K562 (cell line): ENCODE results near the gene NUDT15. TPM values are rescaled to one million over a fixed set of nuclear protein-coding genes. Genes with fewer than 3 reads are reported as not detected.
A peak's percentile ranks its signal among the peaks of the same experiment; 100 is the strongest.

Source experiments
- ATAC-seq: fragments of 200-7000 bp; cut with Tn5 transposase; 3 replicates; pipeline ENCODE4 v1.9.1; 2020; ENCODE audit warnings: moderate library complexity
- BruUV-seq: library from RNA; stranded (reverse); fragments of 400-500 nt; replicated peaks from 2 replicates; lab custom pipeline; 2021; lab: Mats Ljungman, UMichigan
- CTCF ChIA-PET: fragments of 300-600 bp; formaldehyde crosslinking; extraction: SDS; loops from one replicate; lab custom pipeline; 2021; ENCODE audit warnings: low intra/inter-chr PET ratio; lab: Yijun Ruan, JAX
- POLR2A ChIA-PET: fragments of 300-600, 350-650 bp; sonication (Branson Sonifier 250); formaldehyde crosslinking; extraction: SDS; loops from one replicate; lab custom pipeline; 2021; ENCODE audit warnings: antibody characterized with exemption, inconsistent platforms; lab: Yijun Ruan, JAX
- DNase-seq, 4 experiments: peaks; one replicate each; pipeline versions ENCODE4 v3.0.0 to v3.0.0-alpha.2; 2011 to 2018; ENCODE audit warnings: low spot score in 3 of 4, mixed read lengths in 3 of 4; ENCODE audit errors: extremely low read depth in 1 of 4
- FAIRE-seq: peaks from 2 replicates; lab custom pipeline; 2011; peaks lifted over from hg19 to GRCh38; lab: Jason Lieb, UNC
- H2AFZ ChIP-seq: 2 replicates; pipeline ENCODE4 v1.6.0; 2011; ENCODE audit warnings: low read depth, low read length, control low read depth, inconsistent platforms
- H3K27ac ChIP-seq: fragments of 200-600 bp; 3 replicates; pipeline ENCODE4 v1.8.0; 2011; ENCODE audit warnings: low read depth, mild to moderate bottlenecking, control low read depth, inconsistent platforms, low read length, moderate library complexity, mixed read lengths; ENCODE audit errors: extremely low read depth
- H3K27me3 ChIP-seq, 2 experiments: fragments of 300-600 bp in 1 of 2; 2 replicates in 1 of 2; 3 replicates in 1 of 2; pipeline versions ENCODE4 v1.6.0 to v1.8.0; 2011; ENCODE audit warnings: inconsistent platforms in 2 of 2, low read length in 2 of 2, mild to moderate bottlenecking in 1 of 2, mixed read lengths in 1 of 2, moderate library complexity in 1 of 2; ENCODE audit not compliant: control insufficient read depth in 2 of 2, insufficient read depth in 2 of 2
- H3K36me3 ChIP-seq: fragments of 300-600 bp; 3 replicates; pipeline ENCODE4 v1.8.0; 2011; ENCODE audit warnings: mild to moderate bottlenecking, low read length, inconsistent platforms; ENCODE audit not compliant: control insufficient read depth, insufficient read depth
- H3K4me1 ChIP-seq, 2 experiments: fragments of 200-600 bp in 1 of 2; replicated peaks in 1 of 2; 2 replicates in 1 of 2; 3 replicates in 1 of 2; pipeline versions ENCODE4 v1.5.1 to v1.8.0; 2011; ENCODE audit warnings: inconsistent platforms in 2 of 2, low read length in 2 of 2, mild to moderate bottlenecking in 1 of 2, mixed read lengths in 1 of 2, moderate library complexity in 1 of 2; ENCODE audit not compliant: control insufficient read depth in 2 of 2, insufficient read depth in 2 of 2
- H3K4me2 ChIP-seq: 2 replicates; pipeline ENCODE4 v1.6.1; 2011; ENCODE audit warnings: low read length, control low read depth, inconsistent platforms, mixed read lengths; ENCODE audit not compliant: insufficient read depth
- H3K4me3 ChIP-seq: fragments of 200-600 bp; sonication (generic), shearing (Covaris generic); 2 replicates; pipeline ENCODE4 v1.5.1; 2016; ENCODE audit warnings: control low read depth, inconsistent platforms
- H3K79me2 ChIP-seq: fragments of 200-600 bp; 3 replicates; pipeline ENCODE4 v1.8.0; 2011; ENCODE audit warnings: low read length, inconsistent platforms; ENCODE audit not compliant: control insufficient read depth, insufficient read depth
- H3K9ac ChIP-seq, 2 experiments: 2 replicates each; pipeline versions ENCODE4 v1.6.0 to v1.6.1; 2011; ENCODE audit warnings: low read depth in 2 of 2, low read length in 2 of 2, control low read depth in 1 of 2, inconsistent platforms in 1 of 2, mild to moderate bottlenecking in 1 of 2, mixed read lengths in 1 of 2; ENCODE audit not compliant: insufficient read depth in 1 of 2
- H3K9me1 ChIP-seq: one replicate; pipeline ENCODE4 v1.6.0; 2011; ENCODE audit warnings: inconsistent platforms, mild to moderate bottlenecking, low read length, moderate library complexity; ENCODE audit not compliant: control insufficient read depth, insufficient read depth
- H3K9me3 ChIP-seq: replicated peaks from 2 replicates; pipeline ENCODE4 v1.5.1; 2011; ENCODE audit warnings: low read depth, low read length, inconsistent platforms; ENCODE audit not compliant: control insufficient read depth, insufficient read depth
- H4K20me1 ChIP-seq: replicated peaks from 2 replicates; pipeline ENCODE4 v1.6.1; 2011; ENCODE audit warnings: low read length, inconsistent platforms, mixed read lengths; ENCODE audit not compliant: control insufficient read depth, insufficient read depth
- GTF2B ChIP-seq: IDR thresholded peaks from 2 replicates; pipeline ENCODE4 v1.6.1; 2011; ENCODE audit not compliant: insufficient read length; ENCODE audit errors: extremely low read depth
- TRIM24 ChIP-seq, 2 experiments: fragments of 450-650 bp; IDR thresholded peaks; 2 replicates each; pipeline ENCODE4 v1.6.1; 2016
- ZNF431 ChIP-seq: sonication (generic); formaldehyde crosslinking; IDR thresholded peaks from 2 replicates; pipeline ENCODE4 v1.8.0; 2022; ENCODE audit warnings: mild to moderate bottlenecking, missing genetic modification reagents
- WGBS: fragments of 100-300 bp; shearing (Covaris generic); methylation state at CpG from one replicate; pipeline ENCODE4 v1.1.6; 2016; ENCODE audit warnings: low coverage, mixed read lengths; ENCODE audit not compliant: insufficient coverage; ENCODE audit errors: missing lambda C conversion rate; 5-methylcytosine and 5-hydroxymethylcytosine counted together
- in situ Hi-C: fragments of 300-500 bp; cut with MboI; formaldehyde crosslinking; loops from 4 replicates; pipeline ENCODE4 v1.15.0; 2018; ENCODE audit warnings: inconsistent platforms, mixed read lengths
- intact Hi-C: fragments of 100-400 bp; cut with micrococcal nuclease; formaldehyde crosslinking; loops from 2 replicates; pipeline ENCODE4 v1.14.2; 2022
- polyA plus RNA-seq, 8 experiments: library from polyadenylated mRNA; depleted of rRNA in 4 of 8; stranded (reverse) in 5 of 8; unstranded in 3 of 8; fragments of >200 nt; fragmentation: Nextera tagmentation in 2 of 8; fragmentation: Illumina TruSeq in 1 of 8; extraction: Ambion mirVana in 2 of 8; extraction: Trizol in 1 of 8; gene quantifications; 2 replicates each; pipeline versions ENCODE4 v1.2.1 to v1.2.3, GENCODE V29; 2011 to 2014; ENCODE audit warnings: inconsistent platforms in 1 of 8, missing spikeins in 1 of 8
- total RNA-seq, 7 experiments: library from RNA; depleted of rRNA in 6 of 7; stranded (reverse); fragments of >200 nt in 6 of 7; fragmentation: Illumina TruSeq in 2 of 7; extraction: Trizol in 2 of 7; gene quantifications; 2 replicates each; pipeline versions ENCODE4 v1.2.1 to v1.2.3, GENCODE V29; 2011 to 2021; ENCODE audit warnings: low replicate concordance in 1 of 7
- TF ChIP-seq, protein P1 (sequence below), 2 experiments: IDR thresholded peaks in 1 of 2; conservative IDR thresholded peaks in 1 of 2; 2 replicates each; pipeline ENCODE4 v1.6.1; 2016; ENCODE audit warnings: low read depth in 2 of 2, mild to moderate bottlenecking in 1 of 2, missing compliant biosample characterization in 1 of 2, missing genetic modification characterization in 1 of 2, moderate library complexity in 1 of 2
- TF ChIP-seq, protein P2 (sequence below): sonication (generic); formaldehyde crosslinking; IDR thresholded peaks from 2 replicates; pipeline ENCODE4 v1.8.1; 2023; ENCODE audit warnings: mild to moderate bottlenecking, missing genetic modification reagents

NUDT15 gene
- total and polyA plus RNA-seq, 9 of the 15 experiments (the other 6 are each of a cell fraction or from before 2014, with no cell fraction given) = 14.2 to 26.9 (median 21.6) TPM

GRCh38 chr13:47999973-48000372, 37.6 kb upstream of the NUDT15 start:
- no peaks in the 10 kb centered on the region for H3K9me3 ChIP-seq
- H3K9me1 ChIP-seq = no peaks in the 10 kb centered on the region
- no peak overlapping the region for H2AFZ ChIP-seq
- intact Hi-C loops = no loop called here
- no peak overlapping the region; the same call in 2 of the 3 replicates for H3K27ac ChIP-seq
- no TSS peak for BruUV-seq
- WGBS = 5% methylated on average over 5 of the region's 5 CpGs
- peaks cover 45% of the 10 kb centered on the region for H3K79me2 ChIP-seq
- FAIRE-seq = no peak
- peak overlapping the region in 1 of 2 experiments; percentile 81; a peak in 1 of 4 replicates for H3K9ac ChIP-seq
- no peaks in the 10 kb centered on the region for H4K20me1 ChIP-seq
- no peak for DNase-seq
- ChIA-PET CTCF (interaction anchor here (1.1 kb wide), 1 partner anchor 15 kb away, joined by 3 read pairs; no protein-coding TSS in a partner anchor), POLR2A (no interaction called here)
- TF ChIP-seq, protein P1, sequence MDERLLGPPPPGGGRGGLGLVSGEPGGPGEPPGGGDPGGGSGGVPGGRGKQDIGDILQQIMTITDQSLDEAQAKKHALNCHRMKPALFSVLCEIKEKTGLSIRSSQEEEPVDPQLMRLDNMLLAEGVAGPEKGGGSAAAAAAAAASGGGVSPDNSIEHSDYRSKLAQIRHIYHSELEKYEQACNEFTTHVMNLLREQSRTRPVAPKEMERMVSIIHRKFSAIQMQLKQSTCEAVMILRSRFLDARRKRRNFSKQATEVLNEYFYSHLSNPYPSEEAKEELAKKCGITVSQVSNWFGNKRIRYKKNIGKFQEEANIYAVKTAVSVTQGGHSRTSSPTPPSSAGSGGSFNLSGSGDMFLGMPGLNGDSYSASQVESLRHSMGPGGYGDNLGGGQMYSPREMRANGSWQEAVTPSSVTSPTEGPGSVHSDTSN (CRISPR knock-in tag; IDR thresholded peaks at IDR 0.05; ENCODE audit: low read depth) = no peak
- TF ChIP-seq, protein P1 (tag; conservative IDR thresholded peaks at IDR 0.05; ENCODE audit: low read depth) = peak; percentile 28; the same call in 1 of the 2 replicates
- TF ChIP-seq TRIM24 (IDR thresholded peaks at IDR 0.05) = no peak
- no peak for TF ChIP-seq ZNF431
- TF ChIP-seq, protein P2, sequence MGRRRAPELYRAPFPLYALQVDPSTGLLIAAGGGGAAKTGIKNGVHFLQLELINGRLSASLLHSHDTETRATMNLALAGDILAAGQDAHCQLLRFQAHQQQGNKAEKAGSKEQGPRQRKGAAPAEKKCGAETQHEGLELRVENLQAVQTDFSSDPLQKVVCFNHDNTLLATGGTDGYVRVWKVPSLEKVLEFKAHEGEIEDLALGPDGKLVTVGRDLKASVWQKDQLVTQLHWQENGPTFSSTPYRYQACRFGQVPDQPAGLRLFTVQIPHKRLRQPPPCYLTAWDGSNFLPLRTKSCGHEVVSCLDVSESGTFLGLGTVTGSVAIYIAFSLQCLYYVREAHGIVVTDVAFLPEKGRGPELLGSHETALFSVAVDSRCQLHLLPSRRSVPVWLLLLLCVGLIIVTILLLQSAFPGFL (CRISPR knock-in tag) = no peak
- no peak for TF ChIP-seq GTF2B
- H3K4me3 ChIP-seq = peak overlapping the region; percentile 90
- peaks cover 2 to 13% of the 10 kb centered on the region in 2 experiments; a peak in 4 of 5 replicates for H3K4me1 ChIP-seq
- no peaks in the 10 kb centered on the region for H3K27me3 ChIP-seq
- peak overlapping the region; percentile 85 for H3K4me2 ChIP-seq
- in situ Hi-C loops = no loop called here
- peaks cover 22% of the 10 kb centered on the region; the same call in 2 of the 3 replicates for H3K36me3 ChIP-seq
- ATAC-seq = no peak
